ENCODE measurements around the gene TMEM191C.
"Not testable (repeated sequence)": the region's sequence is repeated elsewhere in the genome, so short reads cannot be mapped to it uniquely, and the experiment has no call there.

GRCh38 chr22:21418974-21419638 lies 48.1 kb upstream of the TMEM191C start:
- not testable (repeated sequence) for TF ChIP-seq CTCF (IDR thresholded peaks at IDR 0.05; ENCODE audit: low read length); EZH2 (IDR thresholded peaks at IDR 0.05; ENCODE audit: borderline replicate concordance, low read length)
